ENCODE results near the gene SFT2D3.

GRCh38 chr2:127715778-127716449, 14.6 kb downstream of the SFT2D3 start:
- TF ChIP-seq YY1 (IDR thresholded peaks at IDR 0.05; ENCODE audit: insufficient read depth, insufficient read length) (no peak), SUZ12 (IDR thresholded peaks at IDR 0.05; ENCODE audit: extremely low read depth, insufficient read depth, insufficient read length) (no peak)
